GM20000 (cell line): ENCODE measurements around the gene ING4.

Source experiments
- DNase-seq: peaks from one replicate; pipeline ENCODE4 v3.0.0; 2012; ENCODE audit warnings: low spot score
- TF ChIP-seq, protein P1 (sequence below): IDR thresholded peaks from 2 replicates; pipeline ENCODE4 v1.5.1; 2012; ENCODE audit warnings: mild to moderate bottlenecking, control low read depth; ENCODE audit errors: extremely low read depth, missing control alignments

ING4 gene

GRCh38 chr12:6608592-6609281 is 54.2 kb downstream of the ING4 start:
- no peak for DNase-seq
- TF ChIP-seq, protein P1, sequence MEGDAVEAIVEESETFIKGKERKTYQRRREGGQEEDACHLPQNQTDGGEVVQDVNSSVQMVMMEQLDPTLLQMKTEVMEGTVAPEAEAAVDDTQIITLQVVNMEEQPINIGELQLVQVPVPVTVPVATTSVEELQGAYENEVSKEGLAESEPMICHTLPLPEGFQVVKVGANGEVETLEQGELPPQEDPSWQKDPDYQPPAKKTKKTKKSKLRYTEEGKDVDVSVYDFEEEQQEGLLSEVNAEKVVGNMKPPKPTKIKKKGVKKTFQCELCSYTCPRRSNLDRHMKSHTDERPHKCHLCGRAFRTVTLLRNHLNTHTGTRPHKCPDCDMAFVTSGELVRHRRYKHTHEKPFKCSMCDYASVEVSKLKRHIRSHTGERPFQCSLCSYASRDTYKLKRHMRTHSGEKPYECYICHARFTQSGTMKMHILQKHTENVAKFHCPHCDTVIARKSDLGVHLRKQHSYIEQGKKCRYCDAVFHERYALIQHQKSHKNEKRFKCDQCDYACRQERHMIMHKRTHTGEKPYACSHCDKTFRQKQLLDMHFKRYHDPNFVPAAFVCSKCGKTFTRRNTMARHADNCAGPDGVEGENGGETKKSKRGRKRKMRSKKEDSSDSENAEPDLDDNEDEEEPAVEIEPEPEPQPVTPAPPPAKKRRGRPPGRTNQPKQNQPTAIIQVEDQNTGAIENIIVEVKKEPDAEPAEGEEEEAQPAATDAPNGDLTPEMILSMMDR = no peak

DNA sequence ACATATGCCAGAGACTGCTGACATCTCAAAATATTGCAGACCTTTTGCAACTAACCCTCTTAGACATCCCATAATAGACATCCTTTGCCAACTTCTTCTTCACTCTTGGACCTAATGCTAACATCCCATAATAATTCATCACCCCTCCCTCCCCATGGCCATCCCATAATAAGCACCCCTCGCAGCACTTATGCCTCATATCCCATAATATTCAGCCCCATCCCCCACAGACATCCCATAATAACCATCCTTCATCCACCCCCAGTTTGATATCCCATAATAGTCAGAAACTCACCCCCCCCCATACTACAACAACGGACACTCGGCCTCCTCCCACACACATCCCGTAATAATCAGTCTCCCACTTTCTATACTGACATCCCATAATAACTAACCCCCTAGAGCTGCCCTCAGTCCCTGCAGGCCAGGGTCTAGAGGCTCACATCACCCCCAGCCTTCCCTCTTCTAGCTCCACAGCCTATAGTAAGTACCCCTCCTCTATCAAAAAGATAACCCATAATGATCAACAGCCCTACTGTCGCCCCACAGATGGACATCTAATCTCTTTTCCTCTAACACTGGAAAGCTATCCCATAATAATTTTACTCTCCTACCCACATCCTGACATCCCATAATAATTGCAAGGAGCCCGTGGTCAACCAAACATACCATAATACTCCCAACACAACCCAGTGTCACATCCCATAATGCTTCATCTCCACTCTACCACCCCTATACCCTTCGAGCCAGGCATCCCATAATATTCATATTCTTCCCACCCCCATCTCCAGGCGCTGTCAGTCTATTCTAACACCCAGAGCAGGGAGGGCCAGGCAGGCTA is 54.9 kb downstream of the ING4 start:
- TF ChIP-seq, protein P1 = no peak
- peak; percentile 73 for DNase-seq

DNA sequence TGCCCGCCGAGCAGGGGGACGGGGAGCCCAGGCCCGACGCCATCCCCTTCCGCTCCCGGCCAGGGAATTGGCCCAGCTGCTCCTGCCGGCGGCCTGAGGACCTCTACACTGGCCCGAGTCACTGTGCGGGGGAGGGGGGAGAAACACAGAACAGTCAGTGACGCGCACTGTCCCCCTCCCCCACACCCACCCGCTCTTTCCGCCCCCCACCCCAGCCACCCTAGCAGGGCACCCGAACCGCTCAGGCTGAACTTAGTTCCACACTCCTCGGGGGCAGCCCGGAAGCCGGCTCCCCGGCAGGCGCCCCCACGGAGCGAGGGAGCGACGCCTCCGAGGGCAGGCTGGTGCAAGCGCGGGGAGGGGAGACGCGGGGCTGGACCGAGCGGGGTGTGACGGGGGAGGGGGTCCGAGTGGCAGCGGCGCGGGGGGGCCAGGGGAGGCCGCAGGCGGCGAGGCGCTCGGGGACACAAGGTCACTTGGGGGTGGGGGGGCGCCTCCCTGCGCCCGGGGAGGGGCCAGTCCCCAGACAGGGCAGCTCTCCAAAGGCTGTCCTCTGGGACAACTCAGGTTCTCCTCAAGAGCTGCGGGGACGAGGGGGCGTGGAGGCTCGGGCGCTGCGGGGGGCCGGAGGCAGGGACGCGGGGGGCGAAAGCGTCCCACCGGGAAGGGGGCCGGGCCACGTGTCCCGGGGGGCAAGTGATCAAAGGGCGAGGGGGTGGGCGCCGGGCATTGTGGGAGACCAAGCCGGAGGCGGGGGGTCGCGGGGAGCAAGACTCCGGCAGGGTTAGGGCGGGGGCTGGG is 56.4 kb downstream of the ING4 start:
- TF ChIP-seq, protein P1 = no peak
- peak; percentile 68 for DNase-seq

DNA sequence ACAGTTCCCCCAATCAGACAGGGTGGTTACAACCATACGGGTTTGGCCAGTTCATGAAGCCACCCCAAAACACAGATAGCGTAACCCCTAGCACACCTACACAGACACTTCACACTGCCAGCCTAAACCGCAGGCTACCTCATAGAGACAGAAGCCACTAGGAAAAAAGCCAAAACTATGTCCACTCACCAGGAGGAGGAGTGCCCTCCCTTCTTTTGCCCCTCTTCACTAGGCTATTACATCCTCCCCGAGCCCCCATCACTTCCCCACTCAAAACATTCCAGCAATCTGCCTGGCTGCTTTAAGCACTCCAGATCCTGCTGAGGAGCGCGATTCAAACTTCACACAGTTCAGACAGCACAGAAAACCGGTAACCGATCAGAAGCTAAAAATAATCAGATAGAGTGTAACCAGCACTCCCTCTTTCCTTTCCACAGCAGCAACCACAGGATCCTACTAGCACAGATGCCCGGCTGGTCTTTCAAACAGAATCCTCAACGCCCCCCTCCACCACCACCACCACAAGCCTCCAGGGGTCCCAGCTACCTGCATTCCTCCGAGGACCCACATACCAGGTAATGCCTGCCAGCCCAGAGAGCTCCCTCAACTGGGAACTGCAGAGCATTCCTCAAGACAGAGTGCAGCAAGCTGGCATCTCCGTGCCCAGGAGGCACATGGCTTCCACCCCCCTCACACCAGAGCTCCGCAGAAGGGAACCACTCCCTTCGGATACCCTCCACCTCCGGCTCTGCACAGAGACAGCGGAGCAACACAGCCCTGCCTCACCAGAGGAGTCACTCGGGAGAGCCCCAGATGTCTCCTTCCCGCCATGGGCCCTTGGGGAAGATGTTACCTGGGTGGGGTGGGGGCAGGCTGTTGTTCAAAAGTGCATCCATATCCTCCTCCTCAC is 57.2 kb downstream of the ING4 start:
- no peak for DNase-seq
- TF ChIP-seq, protein P1 = no peak

- no peak for DNase-seq
- TF ChIP-seq, protein P1 = no peak
Observed at GRCh38 chr12:6604259-6605029, 58.5 kb downstream of the ING4 start.

- TF ChIP-seq, protein P1 = no peak
- DNase-seq = no peak
Observed at GRCh38 chr12:6603095-6603567, 59.8 kb downstream of the ING4 start.
